Bronchial epithelial cell (primary cell): ENCODE results near the gene KMT2B. TPM values are rescaled to one million over a fixed set of nuclear protein-coding genes. Genes with fewer than 3 reads are reported as not detected.

Source experiments
- DNase-seq: peaks from one replicate; pipeline ENCODE4 v3.0.0-alpha.2; 2010; ENCODE audit warnings: low read depth
- FAIRE-seq: peaks from 2 replicates; lab custom pipeline; 2011; peaks lifted over from hg19 to GRCh38; lab: Jason Lieb, UNC
- H3K27me3 ChIP-seq: 2 replicates; pipeline ENCODE4 v1.5.1; 2011; ENCODE audit warnings: low read length; ENCODE audit not compliant: control insufficient read depth, insufficient read depth
- H3K36me3 ChIP-seq: 2 replicates; pipeline ENCODE4 v1.5.1; 2011; ENCODE audit warnings: low read length; ENCODE audit not compliant: control insufficient read depth, insufficient read depth
- H3K4me3 ChIP-seq: 2 replicates; pipeline ENCODE4 v1.5.1; 2011; ENCODE audit warnings: mild to moderate bottlenecking, low read depth, low read length, control low read depth
- CTCF ChIP-seq: IDR thresholded peaks from 2 replicates; pipeline ENCODE4 v1.5.1; 2011; ENCODE audit warnings: mild to moderate bottlenecking, moderate library complexity, low read length, control low read depth, inconsistent platforms; ENCODE audit not compliant: insufficient read depth, severe bottlenecking
- total RNA-seq: library from RNA; depleted of rRNA; stranded (reverse); fragments of >200 nt; gene quantifications from 2 replicates; pipeline ENCODE4 v1.2.1, GENCODE V29; 2014

Gene KMT2B
- total RNA-seq, 1 donor from 2014 or later, result 3.4 TPM

DNA sequence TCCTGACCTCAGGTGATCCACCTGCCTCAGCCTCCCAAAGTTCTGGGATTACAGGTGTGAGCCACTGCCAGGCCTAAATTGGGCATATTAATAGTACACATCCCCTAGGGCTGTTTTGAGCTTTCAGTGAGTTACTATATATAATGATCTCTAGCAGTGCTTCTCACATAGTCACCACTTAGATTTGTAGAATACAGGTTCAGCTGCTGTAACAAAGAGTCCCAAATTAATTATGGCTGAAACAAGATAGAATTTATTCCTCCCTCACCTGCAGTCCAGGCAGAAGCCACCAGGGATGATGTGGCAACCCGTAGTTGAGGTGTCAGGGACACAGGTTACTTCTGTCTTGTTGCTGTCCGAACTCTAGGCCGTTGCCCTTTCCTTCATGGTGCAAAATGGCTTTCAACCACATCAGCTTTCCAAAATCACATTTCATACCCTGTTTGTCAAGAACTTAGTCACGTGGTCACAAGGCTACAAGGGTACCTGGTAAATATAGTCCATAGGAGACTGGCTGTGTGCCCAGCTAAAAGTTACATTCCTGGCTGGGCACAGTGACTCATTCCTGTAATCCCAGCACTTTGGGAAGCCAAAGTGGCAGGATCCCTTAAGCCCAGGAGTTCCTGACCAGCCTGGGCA, 43.0 kb downstream of the KMT2B start:
- Histone ChIP-seq H3K4me3 (no peak overlapping the region), H3K36me3 (peaks cover 17% of the 10 kb centered on the region), H3K27me3 (no peaks in the 10 kb centered on the region)
- FAIRE-seq (no peak), DNase-seq (peak; percentile 36)
- no peak for TF ChIP-seq CTCF

DNA sequence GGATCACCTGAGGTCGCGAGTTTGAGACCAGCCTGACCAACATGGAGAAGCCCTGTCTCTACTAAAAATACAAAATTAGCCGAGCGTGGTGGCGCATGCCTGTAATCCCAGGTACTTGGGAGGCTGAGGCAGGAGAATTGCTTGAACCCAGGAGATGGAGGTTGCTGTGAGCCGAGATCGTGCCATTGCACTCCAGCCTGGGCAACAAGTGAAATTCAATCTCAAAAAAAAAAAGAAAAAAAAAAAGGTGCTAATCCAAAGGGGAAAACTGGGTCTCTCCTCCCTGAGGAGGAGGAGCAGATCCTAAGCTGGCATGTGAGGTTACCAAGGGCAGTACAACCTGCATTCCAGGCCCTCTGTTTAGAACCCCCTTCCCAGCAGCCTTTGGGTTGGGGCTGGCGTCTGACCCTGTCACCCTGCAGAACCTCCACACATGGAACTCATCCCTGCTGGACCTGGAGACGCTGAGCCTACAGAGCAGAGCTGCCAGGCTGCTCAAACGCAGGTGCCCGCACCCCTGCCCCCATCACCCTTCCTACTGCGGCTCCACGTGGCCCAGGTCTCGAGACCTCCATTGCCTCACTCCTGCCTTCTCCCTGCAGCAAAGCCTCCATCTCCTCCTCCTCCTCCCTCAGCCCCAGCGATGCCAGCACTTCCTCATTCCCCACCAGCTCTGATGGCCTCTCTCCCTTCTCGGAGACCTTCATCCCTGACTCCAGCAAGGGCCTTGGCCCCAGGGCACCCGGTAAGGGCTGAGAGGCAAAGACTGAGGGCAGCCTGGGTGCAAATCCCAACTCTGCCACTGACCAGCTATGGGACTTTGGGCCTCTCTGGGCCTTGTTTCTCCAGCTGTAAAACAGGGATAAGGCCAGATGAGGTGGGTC, 46.9 kb downstream of the KMT2B start:
- no peaks in the 10 kb centered on the region for H3K27me3 ChIP-seq
- H3K36me3 ChIP-seq, result peaks cover 22% of the 10 kb centered on the region
- no peak overlapping the region for H3K4me3 ChIP-seq
- DNase-seq (no peak), FAIRE-seq (no peak)
- no peak for TF ChIP-seq CTCF

DNA sequence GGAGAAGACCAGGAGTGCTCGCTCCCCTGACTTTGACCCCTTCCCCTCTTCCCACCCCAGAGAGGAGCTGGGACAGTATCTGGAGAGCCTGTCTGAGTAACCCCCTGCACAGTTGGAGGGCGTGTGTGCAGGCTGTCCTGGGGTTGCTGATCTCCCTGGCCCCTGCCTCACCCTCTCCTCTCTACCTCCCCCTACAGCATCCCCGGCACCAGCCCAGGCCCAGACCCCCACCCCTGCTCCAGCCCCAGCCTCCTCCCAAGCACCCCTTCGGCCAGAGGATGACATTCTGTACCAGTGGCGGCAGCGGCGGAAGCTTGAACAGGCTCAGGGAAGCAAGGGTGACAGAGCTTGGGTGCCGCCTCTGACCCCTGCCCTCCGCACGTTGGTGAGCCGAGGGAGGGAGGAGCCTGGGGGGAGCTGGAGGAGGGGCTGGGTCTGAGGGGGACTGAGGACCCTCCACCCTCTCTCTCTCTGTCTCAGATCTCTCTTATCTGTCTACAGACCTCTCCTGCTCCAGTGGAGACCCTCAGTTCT, 48.8 kb downstream of the KMT2B start:
- peaks cover 21% of the 10 kb centered on the region for H3K36me3 ChIP-seq
- no peak for TF ChIP-seq CTCF
- no peak for FAIRE-seq

DNA sequence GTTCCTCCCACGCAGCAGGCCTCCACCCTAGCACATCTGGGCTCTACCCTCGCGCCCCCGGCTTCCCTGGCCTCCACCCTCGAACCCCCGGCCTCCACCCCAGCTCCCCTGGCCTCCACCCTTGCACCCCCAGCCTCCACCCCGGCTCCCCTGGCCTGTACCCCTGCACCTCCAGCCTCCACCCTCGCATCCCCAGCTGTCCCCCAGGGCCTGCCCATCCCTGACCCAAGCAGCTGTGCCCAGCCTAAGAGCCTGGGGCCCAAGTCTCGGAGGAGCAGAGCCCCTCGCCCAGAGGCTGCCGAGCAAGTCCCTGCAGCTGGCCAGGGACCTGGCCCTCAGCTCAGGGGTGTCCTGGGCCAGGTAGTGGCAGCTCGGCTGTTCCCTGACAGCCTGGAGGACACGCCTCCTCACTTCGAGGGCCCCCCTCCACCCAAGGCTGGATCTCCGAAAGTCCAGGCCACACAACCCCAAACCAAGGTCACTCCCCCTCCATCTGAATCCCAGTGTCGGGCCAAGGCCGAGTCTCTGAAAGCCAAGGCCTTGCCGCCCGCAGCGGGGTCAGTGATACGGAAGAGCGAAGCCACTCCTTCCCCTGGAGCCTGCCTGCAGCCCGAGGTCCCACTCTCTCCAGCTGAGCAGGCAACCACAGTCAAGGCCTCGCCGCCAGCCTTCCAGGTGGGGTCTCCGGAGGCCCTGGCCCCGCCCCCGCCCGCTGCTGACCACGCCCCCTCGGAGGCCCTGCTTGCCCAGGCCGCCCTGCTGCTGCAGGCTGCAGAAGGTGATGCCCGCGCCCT, 49.7 kb downstream of the KMT2B start:
- no peak for FAIRE-seq

More for the DNA sequence above, 48.8 kb downstream of the KMT2B start:
- no peak for DNase-seq
- H3K27me3 ChIP-seq, result no peaks in the 10 kb centered on the region
- H3K4me3 ChIP-seq, result no peak overlapping the region

More for the DNA sequence above, 49.7 kb downstream of the KMT2B start:
- Histone ChIP-seq H3K4me3 (no peak overlapping the region), H3K36me3 (peaks cover 16% of the 10 kb centered on the region), H3K27me3 (no peaks in the 10 kb centered on the region)
- TF ChIP-seq CTCF, result no peak
- no peak for DNase-seq
